H1 (cell line): ENCODE data around the gene FADS6.

Source experiments
- ATF3 ChIP-seq: IDR thresholded peaks from 2 replicates; pipeline ENCODE4 v1.6.1; 2011; ENCODE audit warnings: low read depth, mild to moderate bottlenecking, low read length; ENCODE audit not compliant: insufficient read depth
- CREB1 ChIP-seq: IDR thresholded peaks from 2 replicates; pipeline ENCODE4 v1.6.1; 2012; ENCODE audit warnings: inconsistent platforms
- CTCF ChIP-seq, 3 experiments: IDR thresholded peaks; 1 replicate in 2 of 3; 2 replicates in 1 of 3; pipeline versions ENCODE4 v1.5.1 to v1.6.1; 2011; ENCODE audit warnings: low read length in 3 of 3, mild to moderate bottlenecking in 3 of 3, inconsistent platforms in 2 of 3, low read depth in 1 of 3, moderate library complexity in 1 of 3; ENCODE audit not compliant: insufficient read depth in 1 of 3; ENCODE audit errors: control extremely low read depth in 1 of 3
- EZH2 ChIP-seq: fragments of 200-600 bp; sonication (generic); IDR thresholded peaks from 2 replicates; pipeline ENCODE4 v1.7.1; 2012; ENCODE audit warnings: low read depth, mild to moderate bottlenecking, moderate library complexity, low read length, inconsistent platforms; ENCODE audit not compliant: severe bottlenecking
- FOSL1 ChIP-seq: IDR thresholded peaks from 2 replicates; pipeline ENCODE4 v1.6.1; 2011; ENCODE audit warnings: mild to moderate bottlenecking, low read depth, low read length, moderate library complexity; ENCODE audit not compliant: insufficient read depth
- POLR2A ChIP-seq, 2 experiments: IDR thresholded peaks; 1 replicate in 1 of 2; 2 replicates in 1 of 2; pipeline ENCODE4 v1.6.1; 2011; ENCODE audit warnings: low read depth in 2 of 2, low read length in 2 of 2, mild to moderate bottlenecking in 2 of 2; ENCODE audit errors: control extremely low read depth in 1 of 2
- RBBP5 ChIP-seq: IDR thresholded peaks from 2 replicates; pipeline ENCODE4 v1.7.1; 2012; ENCODE audit warnings: low read depth, mild to moderate bottlenecking, inconsistent platforms, low read length, moderate library complexity, borderline replicate concordance
- RXRA ChIP-seq: IDR thresholded peaks from 2 replicates; pipeline ENCODE4 v1.6.1; 2011; ENCODE audit warnings: low read depth, mild to moderate bottlenecking, low read length, moderate library complexity; ENCODE audit not compliant: insufficient read depth
- SIN3A ChIP-seq, 2 experiments: IDR thresholded peaks in 1 of 2; conservative IDR thresholded peaks in 1 of 2; 2 replicates each; pipeline ENCODE4 v1.6.1; 2011 to 2012; ENCODE audit warnings: low read length in 2 of 2, improper control_type of control experiment in 1 of 2, low read depth in 1 of 2, mild to moderate bottlenecking in 1 of 2
- TAF1 ChIP-seq: IDR thresholded peaks from 2 replicates; pipeline ENCODE4 v1.6.1; 2011; ENCODE audit warnings: mild to moderate bottlenecking, low read depth, low read length
- YY1 ChIP-seq: IDR thresholded peaks from 2 replicates; pipeline ENCODE4 v1.6.1; 2011; ENCODE audit warnings: low read depth, mild to moderate bottlenecking, low read length

GRCh38 chr17:74900208-74900607 lies 6.8 kb upstream of the FADS6 start:
- TF ChIP-seq CTCF (IDR thresholded peaks at IDR 0.05; ENCODE audit: control extremely low read depth in 1 of 3, insufficient read depth in 1 of 3, low read depth in 1 of 3, low read length in 3 of 3) (no peak), POLR2A (IDR thresholded peaks at IDR 0.05; ENCODE audit: control extremely low read depth in 1 of 2, low read depth in 2 of 2, low read length in 2 of 2) (no peak), SIN3A (conservative IDR thresholded peaks at IDR 0.05 in 1 of 2, IDR thresholded peaks at IDR 0.05 in 1 of 2; ENCODE audit: low read depth in 1 of 2, low read length in 2 of 2) (no peak), TAF1 (no peak), RBBP5 (no peak), ATF3 (no peak), FOSL1 (no peak), EZH2 (no peak), CREB1 (no peak), RXRA (no peak), YY1 (no peak)
